CD4-positive, alpha-beta memory T cell (primary cell): ENCODE results near the gene AFAP1L1. TPM values are rescaled to one million over a fixed set of nuclear protein-coding genes. Genes with fewer than 3 reads are reported as not detected.

Experiments
- CTCF ChIA-PET: fragments of 350-600 bp; sonication (Branson Sonifier 250); formaldehyde crosslinking; loops from one replicate; lab custom pipeline; 2021; ENCODE audit warnings: inconsistent platforms; ENCODE audit not compliant: partially characterized antibody; lab: Charles Lee
- POLR2A ChIA-PET: fragments of 350-600 bp; sonication (Branson Sonifier 250); formaldehyde crosslinking; loops from one replicate; lab custom pipeline; 2021; ENCODE audit not compliant: partially characterized antibody; lab: Charles Lee
- DNase-seq, 5 donors: peaks; one replicate each; pipeline versions ENCODE4 v3.0.0 to v3.0.0-alpha.2; 2020 to 2022; ENCODE audit warnings: mixed read lengths in 1 of 5
- H3K27ac ChIP-seq: one replicate; pipeline ENCODE4 v1.7.0; 2013; ENCODE audit warnings: low read depth, low read length
- H3K27me3 ChIP-seq: 2 replicates; pipeline ENCODE4 v1.7.0; 2013; ENCODE audit warnings: mild to moderate bottlenecking, low read length, moderate library complexity; ENCODE audit not compliant: insufficient read depth
- H3K36me3 ChIP-seq: 2 replicates; pipeline ENCODE4 v1.7.0; 2013; ENCODE audit warnings: mild to moderate bottlenecking, low read length, moderate library complexity; ENCODE audit not compliant: insufficient read depth
- H3K4me1 ChIP-seq: 2 replicates; pipeline ENCODE4 v1.7.0; 2013; ENCODE audit warnings: mild to moderate bottlenecking, low read length, moderate library complexity; ENCODE audit not compliant: insufficient read depth
- H3K4me3 ChIP-seq, 2 donors: one replicate each; pipeline ENCODE4 v1.7.0; 2013; ENCODE audit warnings: low read length in 2 of 2, mild to moderate bottlenecking in 1 of 2
- H3K9me3 ChIP-seq, 2 donors: one replicate each; pipeline ENCODE4 v1.7.0; 2013; ENCODE audit warnings: low read length in 2 of 2, control low read depth in 1 of 2; ENCODE audit not compliant: control insufficient read depth in 1 of 2
- H3K27ac Mint-ChIP-seq, 7 donors: one replicate each; pipeline ENCODE4 v1.8.0; 2020 to 2021; ENCODE audit warnings: mixed read lengths in 7 of 7, mild to moderate bottlenecking in 6 of 7, inconsistent platforms in 3 of 7, moderate library complexity in 3 of 7
- H3K27me3 Mint-ChIP-seq, 2 donors: one replicate each; pipeline ENCODE4 v1.8.0; 2020 to 2021; ENCODE audit warnings: mixed read lengths in 2 of 2
- H3K36me3 Mint-ChIP-seq, 2 donors: one replicate each; pipeline ENCODE4 v1.8.0; 2020 to 2021; ENCODE audit warnings: mixed read lengths in 2 of 2, inconsistent platforms in 1 of 2, mild to moderate bottlenecking in 1 of 2
- H3K4me1 Mint-ChIP-seq, 4 donors: one replicate each; pipeline ENCODE4 v1.8.0; 2020 to 2021; ENCODE audit warnings: mixed read lengths in 4 of 4, mild to moderate bottlenecking in 1 of 4
- H3K4me3 Mint-ChIP-seq, 8 donors: one replicate each; pipeline ENCODE4 v1.8.0; 2020 to 2021; ENCODE audit warnings: mixed read lengths in 8 of 8, mild to moderate bottlenecking in 7 of 8, moderate library complexity in 6 of 8, inconsistent platforms in 3 of 8
- H3K9me3 Mint-ChIP-seq, 8 donors: one replicate each; pipeline ENCODE4 v1.8.0; 2020 to 2021; ENCODE audit warnings: mixed read lengths in 8 of 8, mild to moderate bottlenecking in 5 of 8, inconsistent platforms in 3 of 8, moderate library complexity in 1 of 8
- intact Hi-C: fragments of 100-400 bp; cut with micrococcal nuclease; formaldehyde crosslinking; loops from one replicate; pipeline ENCODE4 v1.15.1; 2023
- polyA plus RNA-seq, 2 donors: library from polyadenylated mRNA; unstranded; fragments of 300-500 nt; fragmentation: Illumina TruSeq; gene quantifications; one replicate each; pipeline ENCODE4 v1.2.3, GENCODE V29; 2021
- total RNA-seq, 2 experiments: library from RNA; stranded (reverse); gene quantifications; one replicate each; pipeline ENCODE4 v1.2.3, GENCODE V29; 2021

Gene AFAP1L1
- total and polyA plus RNA-seq, 4 experiments from 2014 or later: not detected

- Mint-ChIP-seq H3K27ac (no peak overlapping the region), H3K4me1 (peaks cover 0 to 7% (median 6%) of the 10 kb centered on the region in 4 donors), H3K4me3 (no peak overlapping the region), H3K9me3 (no peaks in the 10 kb centered on the region), H3K27me3 (peaks cover 6 to 9% of the 10 kb centered on the region in 2 donors), H3K36me3 (no peaks in the 10 kb centered on the region)
- H3K4me1 ChIP-seq: no peaks in the 10 kb centered on the region
- intact Hi-C loops: no loop called here
- H3K36me3 ChIP-seq: no peaks in the 10 kb centered on the region
- ChIA-PET CTCF (interaction anchor here (10.8 kb wide), 1 partner anchor 120 kb away, joined by 190 read pairs; the partner anchor contains the start of gene ABLIM3), POLR2A (interaction anchor here (0.8 kb wide), 1 partner anchor 20 kb away, joined by 3 read pairs; no protein-coding TSS in a partner anchor)
- no peaks in the 10 kb centered on the region for H3K27me3 ChIP-seq
- H3K9me3 ChIP-seq: no peaks in the 10 kb centered on the region
- no peak for DNase-seq
- no peak overlapping the region for H3K4me3 ChIP-seq
- H3K27ac ChIP-seq: no peak overlapping the region
Measured at GRCh38 chr5:149260761-149261160, 10.9 kb upstream of the AFAP1L1 start.

GRCh38 chr5:149261246-149261645, 10.4 kb upstream of the AFAP1L1 start:
- Histone ChIP-seq H3K4me3 (no peak overlapping the region), H3K9me3 (no peaks in the 10 kb centered on the region), H3K27me3 (no peaks in the 10 kb centered on the region), H3K4me1 (no peaks in the 10 kb centered on the region), H3K27ac (no peak overlapping the region), H3K36me3 (no peaks in the 10 kb centered on the region)
- no peak for DNase-seq
- Mint-ChIP-seq H3K9me3 (no peaks in the 10 kb centered on the region), H3K36me3 (no peaks in the 10 kb centered on the region), H3K4me1 (peaks cover 0 to 7% (median 6%) of the 10 kb centered on the region in 4 donors), H3K4me3 (no peak overlapping the region), H3K27ac (no peak overlapping the region), H3K27me3 (peaks cover 6 to 9% of the 10 kb centered on the region in 2 donors)
- intact Hi-C loops: no loop called here
- ChIA-PET CTCF (interaction anchor here (5.3 to 10.8 kb wide), 2 partner anchors 20 to 121 kb away, joined by 21 to 190 read pairs; partner anchors contain the start of gene ABLIM3), POLR2A (interaction anchor here (0.8 kb wide), 1 partner anchor 21 kb away, joined by 3 read pairs; no protein-coding TSS in a partner anchor)

- Mint-ChIP-seq H3K4me3 (no peak overlapping the region), H3K27ac (no peak overlapping the region), H3K27me3 (peaks cover 6 to 9% of the 10 kb centered on the region in 2 donors), H3K4me1 (peaks cover 0 to 7% (median 6%) of the 10 kb centered on the region in 4 donors), H3K9me3 (peaks cover 0 to under 1% (median 0%) of the 10 kb centered on the region in 8 donors), H3K36me3 (no peaks in the 10 kb centered on the region)
- ChIA-PET POLR2A (no interaction called here), CTCF (interaction anchor here (5.3 to 10.8 kb wide), 2 partner anchors 21 to 122 kb away, joined by 21 to 190 read pairs; partner anchors contain the start of gene ABLIM3)
- H3K27ac ChIP-seq: no peak overlapping the region
- H3K4me1 ChIP-seq: no peaks in the 10 kb centered on the region
- H3K9me3 ChIP-seq: no peaks in the 10 kb centered on the region
- intact Hi-C loops: no loop called here
- no peak for DNase-seq
- H3K36me3 ChIP-seq: no peaks in the 10 kb centered on the region
- H3K4me3 ChIP-seq: no peak overlapping the region
- H3K27me3 ChIP-seq: no peaks in the 10 kb centered on the region
Measured at GRCh38 chr5:149262315-149262714, 9.3 kb upstream of the AFAP1L1 start.

GRCh38 chr5:149264439-149265067, 7.1 kb upstream of the AFAP1L1 start:
- intact Hi-C loops: loop anchor here (1.0 to 5.0 kb wide), 3 partner anchors 24 to 442 kb away; partner anchors contain the start of gene ABLIM3
- no peaks in the 10 kb centered on the region for H3K27me3 ChIP-seq
- Mint-ChIP-seq H3K27ac (peak overlapping the region in 3 of 7 donors; percentile 18 to 81 (median 70)), H3K27me3 (peaks cover 8% of the 10 kb centered on the region in 2 donors), H3K4me1 (peaks cover 0 to 7% (median 6%) of the 10 kb centered on the region in 4 donors), H3K4me3 (peak overlapping the region in 2 of 8 donors; percentile 23), H3K36me3 (peaks cover 0 to 10% of the 10 kb centered on the region in 2 donors), H3K9me3 (peaks cover 5 to 21% (median 12%) of the 10 kb centered on the region in 8 donors)
- no peak overlapping the region for H3K27ac ChIP-seq
- ChIA-PET POLR2A (interaction anchor here (1.0 to 1.6 kb wide), 2 partner anchors 24 to 123 kb away, joined by 4 to 7 read pairs; partner anchors contain the start of gene ABLIM3), CTCF (interaction anchor here (0.8 to 10.8 kb wide), 25 partner anchors 10 to 151 kb away, joined by 3 to 190 read pairs (median 5); partner anchors contain the start of gene ABLIM3)
- H3K4me3 ChIP-seq: no peak overlapping the region
- H3K36me3 ChIP-seq: no peaks in the 10 kb centered on the region
- no peaks in the 10 kb centered on the region for H3K9me3 ChIP-seq
- H3K4me1 ChIP-seq: no peaks in the 10 kb centered on the region
- DNase-seq: peak; percentile 43 to 75 (median 70)

- Histone ChIP-seq H3K27me3 (no peaks in the 10 kb centered on the region), H3K4me3 (no peak overlapping the region), H3K9me3 (no peaks in the 10 kb centered on the region), H3K27ac (no peak overlapping the region), H3K4me1 (no peaks in the 10 kb centered on the region), H3K36me3 (no peaks in the 10 kb centered on the region)
- Mint-ChIP-seq H3K36me3 (peaks cover 0 to 10% of the 10 kb centered on the region in 2 donors), H3K27me3 (peaks cover 8 to 11% of the 10 kb centered on the region in 2 donors), H3K27ac (no peak overlapping the region), H3K4me3 (no peak overlapping the region), H3K9me3 (peaks cover 5 to 21% (median 12%) of the 10 kb centered on the region in 8 donors), H3K4me1 (peaks cover 0 to 7% (median 6%) of the 10 kb centered on the region in 4 donors)
- ChIA-PET POLR2A (interaction anchor here (1.6 kb wide), 1 partner anchor 123 kb away, joined by 7 read pairs; the partner anchor contains the start of gene ABLIM3), CTCF (interaction anchor here (0.8 to 10.8 kb wide), 23 partner anchors 10 to 132 kb away, joined by 3 to 190 read pairs (median 5); partner anchors contain the start of gene ABLIM3)
- DNase-seq: no peak
- intact Hi-C loops: loop anchor here (5.0 kb wide), 1 partner anchor 443 kb away; no protein-coding TSS in a partner anchor
Measured at GRCh38 chr5:149265068-149265465, 6.6 kb upstream of the AFAP1L1 start.

GRCh38 chr5:149265597-149265996, 6.1 kb upstream of the AFAP1L1 start:
- intact Hi-C loops: loop anchor here (5.0 kb wide), 1 partner anchor 443 kb away; no protein-coding TSS in a partner anchor
- Mint-ChIP-seq H3K36me3 (peaks cover 0 to 10% of the 10 kb centered on the region in 2 donors), H3K9me3 (peaks cover 5 to 21% (median 12%) of the 10 kb centered on the region in 8 donors), H3K4me1 (peaks cover 0 to 7% (median 6%) of the 10 kb centered on the region in 4 donors), H3K4me3 (no peak overlapping the region), H3K27ac (no peak overlapping the region), H3K27me3 (peaks cover 8% of the 10 kb centered on the region in 2 donors)
- ChIA-PET CTCF (interaction anchor here (0.8 to 10.8 kb wide), 19 partner anchors 11 to 133 kb away, joined by 3 to 190 read pairs (median 6); partner anchors contain the start of gene ABLIM3), POLR2A (interaction anchor here (1.6 kb wide), 1 partner anchor 124 kb away, joined by 7 read pairs; the partner anchor contains the start of gene ABLIM3)
- H3K36me3 ChIP-seq: no peaks in the 10 kb centered on the region
- H3K27me3 ChIP-seq: peaks cover 3% of the 10 kb centered on the region
- H3K4me3 ChIP-seq: no peak overlapping the region
- no peak for DNase-seq
- H3K9me3 ChIP-seq: no peaks in the 10 kb centered on the region
- H3K27ac ChIP-seq: no peak overlapping the region
- H3K4me1 ChIP-seq: no peaks in the 10 kb centered on the region
